ENCODE measurements around the gene FCHSD1. TPM values are rescaled to one million over a fixed set of nuclear protein-coding genes. Genes with fewer than 3 reads are reported as not detected.

FCHSD1 gene
- polyA plus RNA-seq, 1 of the 3 experiments (the other 2 are of a cell fraction) = 49.2 TPM

GRCh38 chr5:141613344-141613743 is 37.9 kb downstream of the FCHSD1 start:
- peaks cover 99% of the 10 kb centered on the region for H3K79me2 ChIP-seq (ENCODE audit: insufficient read depth)
- CTCF ChIA-PET = interaction anchor here (14.8 kb wide), 1 partner anchor 22 kb away, joined by 280 read pairs; no protein-coding TSS in a partner anchor
- DNase-seq = no peak

More at GRCh38 chr5:141613344-141613743, 37.9 kb downstream of the FCHSD1 start:
- Histone ChIP-seq H3K4me3 (ENCODE audit: low read depth in 2 of 2, low read length in 1 of 2) (no peak overlapping the region), H3K27ac (ENCODE audit: low read depth in 2 of 2, low read length in 1 of 2) (no peak overlapping the region), H2AFZ (ENCODE audit: low read depth) (no peak overlapping the region), H3K27me3 (ENCODE audit: insufficient read depth) (no peaks in the 10 kb centered on the region), H3K9me2 (no peaks in the 10 kb centered on the region), H3F3A (replicated peaks; ENCODE audit: insufficient read depth) (peaks cover 9% of the 10 kb centered on the region), H3K4me2 (no peak overlapping the region), H3K9ac (no peak overlapping the region), H3K9me3 (no peaks in the 10 kb centered on the region), H3K4me1 (ENCODE audit: control insufficient read depth in 1 of 2, insufficient read depth in 2 of 2, low read depth in 1 of 2, low read length in 1 of 2) (peaks cover 8 to 9% of the 10 kb centered on the region in 2 experiments; a peak in 2 of 4 replicates), H3K36me3 (replicated peaks in 1 of 2; ENCODE audit: control insufficient read depth in 1 of 2, insufficient read depth in 2 of 2, low read length in 1 of 2) (peaks cover 8 to 11% of the 10 kb centered on the region in 2 experiments), H4K20me1 (ENCODE audit: insufficient read depth) (no peaks in the 10 kb centered on the region; the same call in 1 of the 2 replicates)
- TF ChIP-seq ELF1 (IDR thresholded peaks at IDR 0.05) = no peak
- TF ChIP-seq TAF1 (IDR thresholded peaks at IDR 0.05; ENCODE audit: borderline replicate concordance, low read depth, low read length) = no peak
- no peak for TF ChIP-seq RFX5 (IDR thresholded peaks at IDR 0.05; ENCODE audit: low read length)
- TF ChIP-seq EZH2phosphoT487 (IDR thresholded peaks at IDR 0.05; ENCODE audit: borderline replicate concordance, low read depth) = no peak
- no peak for TF ChIP-seq GABPA (IDR thresholded peaks at IDR 0.05; ENCODE audit: low read depth)
- TF ChIP-seq NFIC (IDR thresholded peaks at IDR 0.05; ENCODE audit: borderline replicate concordance) = no peak
- TF ChIP-seq GATA2 (CRISPR knock-in tag; IDR thresholded peaks at IDR 0.05) = no peak
- TF ChIP-seq POLR2AphosphoS5 (IDR thresholded peaks at IDR 0.05; ENCODE audit: low read depth, low read length) = no peak
- no peak for TF ChIP-seq RXRA (IDR thresholded peaks at IDR 0.05; ENCODE audit: borderline replicate concordance, low read depth)
- TF ChIP-seq IRF3 (IDR thresholded peaks at IDR 0.05; ENCODE audit: low read depth, low read length) = no peak
- TF ChIP-seq MEF2A (IDR thresholded peaks at IDR 0.05; ENCODE audit: borderline replicate concordance, low read depth) = no peak
- TF ChIP-seq JUND (IDR thresholded peaks at IDR 0.05) = no peak
- no peak for TF ChIP-seq ZBTB33 (IDR thresholded peaks at IDR 0.05; ENCODE audit: borderline replicate concordance, low read depth)
- TF ChIP-seq PBX3 (IDR thresholded peaks at IDR 0.05) = no peak
- no peak for TF ChIP-seq FOXM1 (IDR thresholded peaks at IDR 0.05; ENCODE audit: low read depth)
- TF ChIP-seq REST (IDR thresholded peaks at IDR 0.05; ENCODE audit: low read depth, low read length) = no peak
- TF ChIP-seq SMC3 (IDR thresholded peaks at IDR 0.05; ENCODE audit: low read depth, low read length) = no peak
- TF ChIP-seq FOXJ3 (CRISPR knock-in tag; IDR thresholded peaks at IDR 0.05) = no peak
- no peak for TF ChIP-seq CHD2 (IDR thresholded peaks at IDR 0.05; ENCODE audit: low read length, partially characterized antibody)
- TF ChIP-seq RAD21 (IDR thresholded peaks at IDR 0.05; ENCODE audit: low read length) = no peak
- POLR2A ChIA-PET = no interaction called here
